GM12891 (cell line): Measurements from ENCODE around the gene MCM3AP.
"Not testable (repeated sequence)": the region's sequence is repeated elsewhere in the genome, so short reads cannot be mapped to it uniquely, and the experiment has no call there.

Experiments used
- POLR2A ChIP-seq: IDR thresholded peaks from 2 replicates; pipeline ENCODE4 v1.6.1; 2011; ENCODE audit warnings: low read depth, low read length, control low read depth
- POLR2AphosphoS5 ChIP-seq: IDR thresholded peaks from 2 replicates; pipeline ENCODE4 v1.6.1; 2011; ENCODE audit warnings: low read depth, low read length, control low read depth
- SPI1 ChIP-seq: IDR thresholded peaks from 2 replicates; pipeline ENCODE4 v1.6.1; 2011; ENCODE audit warnings: low read depth, low read length, control low read depth
- TAF1 ChIP-seq: IDR thresholded peaks from 2 replicates; pipeline ENCODE4 v1.6.1; 2011; ENCODE audit warnings: low read depth, low read length, control low read depth

DNA sequence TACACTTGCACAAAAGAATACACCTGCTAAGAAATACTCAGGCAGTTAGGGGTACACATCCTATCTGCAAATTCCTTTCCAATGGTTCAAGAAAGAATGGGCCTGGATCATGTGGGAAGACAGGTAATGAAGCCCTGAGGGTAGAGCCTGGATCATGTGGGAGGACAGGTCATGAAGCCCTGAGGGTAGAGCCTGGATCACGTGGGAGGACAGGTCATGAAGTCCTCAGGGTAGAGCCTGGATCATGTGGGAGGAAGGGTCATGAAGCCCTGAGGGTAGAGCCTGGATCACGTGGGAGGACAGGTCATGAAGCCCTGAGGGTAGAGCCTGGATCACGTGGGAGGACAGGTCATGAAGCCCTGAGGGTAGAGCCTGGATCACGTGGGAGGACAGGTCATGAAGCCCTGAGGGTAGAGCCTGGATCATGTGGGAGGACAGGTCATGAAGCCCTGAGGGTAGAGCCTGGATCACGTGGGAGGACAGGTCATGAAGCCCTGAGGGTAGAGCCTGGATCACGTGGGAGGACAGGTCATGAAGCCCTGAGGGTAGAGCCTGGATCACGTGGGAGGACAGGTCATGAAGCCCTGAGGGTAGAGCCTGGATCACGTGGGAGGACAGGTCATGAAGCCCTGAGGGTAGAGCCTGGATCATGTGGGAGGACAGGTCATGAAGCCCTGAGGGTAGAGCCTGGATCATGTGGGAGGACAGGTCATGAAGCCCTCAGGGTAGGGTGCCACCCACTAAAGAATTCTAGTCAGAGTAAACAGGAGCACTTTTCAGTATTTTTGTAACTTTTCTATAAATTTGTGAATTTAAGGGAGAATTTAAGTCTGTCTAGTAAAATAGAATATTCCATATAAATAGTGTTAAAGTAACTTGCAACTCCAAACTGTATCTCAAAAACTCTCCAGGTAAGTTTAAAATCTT lies 84.3 kb downstream of the MCM3AP start:
- TF ChIP-seq POLR2A, SPI1, TAF1, POLR2AphosphoS5: not testable (repeated sequence)
